Measurements from ENCODE around the gene COL6A3.

DNA sequence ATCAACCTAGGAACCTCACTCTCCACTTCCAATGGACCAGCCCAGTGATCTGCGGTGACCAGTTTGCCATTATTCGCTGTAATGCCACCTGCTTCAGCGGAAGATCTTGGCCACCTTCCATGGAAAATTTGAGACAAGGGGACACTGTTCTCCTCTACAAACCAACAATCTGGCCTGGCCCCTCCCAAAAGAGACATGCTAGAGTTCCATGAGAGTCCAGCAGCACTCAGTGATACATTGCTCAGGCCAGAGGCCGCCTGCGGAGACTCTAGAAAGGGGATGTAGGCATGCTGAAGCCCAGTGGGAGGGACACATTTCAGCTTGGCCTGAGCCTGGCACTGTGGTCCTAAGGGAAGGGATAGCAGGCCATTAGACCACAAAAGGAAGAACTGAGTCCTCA lies 58.3 kb downstream of the COL6A3 start:
- TF ChIP-seq, protein P1, sequence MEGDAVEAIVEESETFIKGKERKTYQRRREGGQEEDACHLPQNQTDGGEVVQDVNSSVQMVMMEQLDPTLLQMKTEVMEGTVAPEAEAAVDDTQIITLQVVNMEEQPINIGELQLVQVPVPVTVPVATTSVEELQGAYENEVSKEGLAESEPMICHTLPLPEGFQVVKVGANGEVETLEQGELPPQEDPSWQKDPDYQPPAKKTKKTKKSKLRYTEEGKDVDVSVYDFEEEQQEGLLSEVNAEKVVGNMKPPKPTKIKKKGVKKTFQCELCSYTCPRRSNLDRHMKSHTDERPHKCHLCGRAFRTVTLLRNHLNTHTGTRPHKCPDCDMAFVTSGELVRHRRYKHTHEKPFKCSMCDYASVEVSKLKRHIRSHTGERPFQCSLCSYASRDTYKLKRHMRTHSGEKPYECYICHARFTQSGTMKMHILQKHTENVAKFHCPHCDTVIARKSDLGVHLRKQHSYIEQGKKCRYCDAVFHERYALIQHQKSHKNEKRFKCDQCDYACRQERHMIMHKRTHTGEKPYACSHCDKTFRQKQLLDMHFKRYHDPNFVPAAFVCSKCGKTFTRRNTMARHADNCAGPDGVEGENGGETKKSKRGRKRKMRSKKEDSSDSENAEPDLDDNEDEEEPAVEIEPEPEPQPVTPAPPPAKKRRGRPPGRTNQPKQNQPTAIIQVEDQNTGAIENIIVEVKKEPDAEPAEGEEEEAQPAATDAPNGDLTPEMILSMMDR (IDR thresholded peaks at IDR 0.05): no peak
- no peak for TF ChIP-seq POLR2A (IDR thresholded peaks at IDR 0.05)

Measured in right lobe of liver (tissue), 4 donors.